Right atrium auricular region (tissue), 2 donors: ENCODE results near the gene XPNPEP2. TPM values are rescaled to one million over a fixed set of nuclear protein-coding genes. Genes with fewer than 3 reads are reported as not detected.

Experiments
- DNase-seq: peaks from one replicate; pipeline ENCODE4 v3.0.0-alpha.2; 2019; ENCODE audit warnings: low spot score
- H3K27ac ChIP-seq, 2 donors: fragments of 200-600 bp; sonication (generic); 1 replicate in 1 of 2; 2 replicates in 1 of 2; pipeline ENCODE4 v1.5.1; 2016 to 2019
- H3K27me3 ChIP-seq, 2 donors: fragments of 200-600 bp; sonication (generic); one replicate each; pipeline versions ENCODE4 v1.5.1 to v1.6.0; 2017 to 2019
- H3K36me3 ChIP-seq: fragments of 200-600 bp; sonication (generic); one replicate; pipeline ENCODE4 v1.5.1; 2016
- H3K4me1 ChIP-seq, 2 donors: fragments of 200-600 bp; sonication (generic); one replicate each; pipeline versions ENCODE4 v1.5.1 to v1.6.0; 2017 to 2019
- H3K4me3 ChIP-seq, 2 donors: fragments of 200-600 bp; sonication (generic); 1 replicate in 1 of 2; 2 replicates in 1 of 2; pipeline ENCODE4 v1.5.1; 2017 to 2019; ENCODE audit warnings: mild to moderate bottlenecking in 1 of 2, moderate library complexity in 1 of 2
- H3K9me3 ChIP-seq, 2 donors: fragments of 200-600 bp; sonication (generic); one replicate each; pipeline ENCODE4 v1.5.1; 2019
- CTCF ChIP-seq, 2 donors: fragments of 200-600 bp; sonication (generic); IDR thresholded peaks; one replicate each; pipeline ENCODE4 v1.5.1; 2019; ENCODE audit warnings: antibody characterized with exemption in 2 of 2
- total RNA-seq, 2 donors: library from RNA; depleted of rRNA; stranded (reverse); fragments of >200 nt; gene quantifications; one replicate each; pipeline ENCODE4 v1.1.0, GENCODE V29; 2016

Gene XPNPEP2
- total RNA-seq, 2 donors from 2014 or later, result 2.0 to 3.5 TPM

GRCh38 chrX:129761596-129761995, 22.8 kb downstream of the XPNPEP2 start:
- no peak for TF ChIP-seq CTCF (IDR thresholded peaks at IDR 0.05)
- H3K4me1 ChIP-seq, result peaks cover 0 to 12% of the 10 kb centered on the region in 2 donors
- no peaks in the 10 kb centered on the region for H3K27me3 ChIP-seq
- H3K4me3 ChIP-seq, result no peak overlapping the region
- H3K36me3 ChIP-seq, result no peaks in the 10 kb centered on the region
- no peak for DNase-seq
- H3K27ac ChIP-seq, result no peak overlapping the region
- H3K9me3 ChIP-seq, result no peaks in the 10 kb centered on the region

- H3K9me3 ChIP-seq, result no peaks in the 10 kb centered on the region
- H3K4me3 ChIP-seq, result no peak overlapping the region
- TF ChIP-seq CTCF (IDR thresholded peaks at IDR 0.05), result no peak
- H3K36me3 ChIP-seq, result no peaks in the 10 kb centered on the region
- no peaks in the 10 kb centered on the region for H3K27me3 ChIP-seq
- no peak overlapping the region for H3K27ac ChIP-seq
- peaks cover 0 to 12% of the 10 kb centered on the region in 2 donors for H3K4me1 ChIP-seq
- no peak for DNase-seq
These were observed 23.7 kb downstream of the XPNPEP2 start for GRCh38 chrX:129762448-129762847.

GRCh38 chrX:129763666-129764065, 24.9 kb downstream of the XPNPEP2 start:
- TF ChIP-seq CTCF (IDR thresholded peaks at IDR 0.05), result no peak
- no peak overlapping the region for H3K4me3 ChIP-seq
- no peaks in the 10 kb centered on the region for H3K36me3 ChIP-seq
- no peaks in the 10 kb centered on the region for H3K9me3 ChIP-seq
- H3K27ac ChIP-seq, result no peak overlapping the region
- H3K4me1 ChIP-seq, result peaks cover 0 to 12% of the 10 kb centered on the region in 2 donors
- no peaks in the 10 kb centered on the region for H3K27me3 ChIP-seq
- no peak for DNase-seq

- Histone ChIP-seq H3K4me1 (no peaks in the 10 kb centered on the region), H3K27me3 (no peaks in the 10 kb centered on the region), H3K27ac (no peak overlapping the region), H3K4me3 (no peak overlapping the region), H3K36me3 (no peaks in the 10 kb centered on the region), H3K9me3 (no peaks in the 10 kb centered on the region)
- no peak for DNase-seq
- no peak for TF ChIP-seq CTCF (IDR thresholded peaks at IDR 0.05)
These were observed 29.4 kb downstream of the XPNPEP2 start for GRCh38 chrX:129768186-129768585.

GRCh38 chrX:129768586-129769466, 30.0 kb downstream of the XPNPEP2 start:
- Histone ChIP-seq H3K27ac (no peak overlapping the region), H3K27me3 (no peaks in the 10 kb centered on the region), H3K36me3 (no peaks in the 10 kb centered on the region), H3K4me1 (no peaks in the 10 kb centered on the region), H3K9me3 (no peaks in the 10 kb centered on the region), H3K4me3 (no peak overlapping the region)
- no peak for TF ChIP-seq CTCF (IDR thresholded peaks at IDR 0.05)
- DNase-seq, result no peak
